CD4-positive, alpha-beta T cell treated with Interleukin-10 for 1 hour (primary cell): ENCODE measurements around the gene TMEM61.

Experiments
- DNase-seq: peaks from one replicate; pipeline ENCODE4 v3.0.0-alpha.2; 2020

Gene TMEM61

GRCh38 chr1:54986025-54986424 is 5.6 kb downstream of the TMEM61 start:
- no peak for DNase-seq

GRCh38 chr1:54986533-54986932 is 6.1 kb downstream of the TMEM61 start:
- DNase-seq: no peak

DNA sequence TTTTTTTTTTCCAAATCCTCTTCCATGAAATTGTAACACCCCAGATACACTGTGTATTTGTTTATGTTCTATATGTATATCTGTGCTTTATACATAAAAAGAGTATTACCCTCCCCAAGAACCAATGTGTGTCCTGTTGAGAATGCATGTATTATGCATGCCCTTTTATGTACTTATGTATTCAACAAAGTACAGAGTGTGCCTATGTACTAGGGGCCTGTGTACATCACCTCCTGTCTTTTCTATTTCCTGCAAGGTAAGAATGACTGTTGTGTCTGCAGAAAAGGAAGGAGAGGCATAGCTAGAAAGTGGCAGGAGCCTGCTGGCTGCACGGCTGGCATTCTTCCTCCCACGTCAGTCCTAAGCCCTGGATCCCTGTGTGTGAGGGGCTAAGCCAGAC is 7.0 kb downstream of the TMEM61 start:
- DNase-seq: no peak

DNA sequence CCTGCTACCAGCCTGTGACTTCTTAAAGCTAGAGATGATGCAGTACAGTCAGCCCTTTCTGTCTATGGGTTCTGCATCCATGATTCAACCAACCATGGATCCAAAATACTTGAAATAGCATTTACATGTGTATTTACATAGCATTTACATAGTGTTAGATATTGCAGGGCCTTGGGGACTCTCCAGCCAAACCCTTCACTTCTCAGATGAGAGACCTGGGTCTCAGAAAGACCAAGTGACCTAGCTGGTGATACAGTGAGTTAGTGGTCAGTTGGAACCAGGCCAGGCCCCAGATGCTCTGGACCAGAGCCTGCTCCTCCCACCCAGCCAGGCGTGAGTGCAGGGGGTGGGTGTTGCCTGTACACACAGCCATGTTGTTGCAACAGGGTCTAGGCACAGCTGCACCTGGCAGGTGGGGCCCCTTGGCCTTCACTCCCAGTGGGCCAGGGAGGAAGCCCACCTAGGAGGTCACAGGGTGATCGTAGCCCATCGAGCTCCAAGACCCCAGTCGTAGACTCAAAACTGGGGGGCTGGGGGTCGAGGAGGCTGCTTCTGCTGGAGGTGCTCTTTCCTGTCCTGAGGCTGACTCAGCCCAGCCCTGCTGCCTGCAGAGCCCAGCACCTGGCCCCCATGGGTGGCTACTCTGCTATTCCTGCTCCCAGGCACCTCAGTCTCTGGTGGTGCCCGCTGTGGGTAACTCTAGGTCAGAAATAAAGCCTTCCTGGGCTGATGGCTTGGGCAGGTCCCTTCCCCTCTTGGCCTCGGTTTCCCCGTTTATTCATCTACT is 7.7 kb downstream of the TMEM61 start:
- DNase-seq: no peak

DNA sequence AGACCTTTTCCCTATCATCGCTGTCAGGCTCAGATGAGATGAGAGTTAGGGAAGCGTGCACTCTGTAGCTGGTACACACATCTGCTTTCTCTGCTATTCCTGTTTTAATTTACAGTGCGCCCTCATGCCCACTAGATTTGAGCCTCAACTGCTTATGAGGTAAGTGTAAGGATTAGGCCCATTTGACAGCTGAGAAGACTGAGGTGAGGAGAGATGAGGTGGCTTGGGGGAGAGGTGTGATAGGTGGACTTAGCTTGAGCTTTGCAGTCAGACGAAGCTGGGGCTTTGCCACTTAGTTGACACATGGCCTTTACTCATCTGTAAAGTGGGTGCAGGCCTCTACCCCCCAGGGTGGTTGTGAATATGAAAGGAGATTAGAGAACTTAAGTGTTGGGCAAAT is 8.5 kb downstream of the TMEM61 start:
- no peak for DNase-seq

GRCh38 chr1:54989473-54989872 is 9.0 kb downstream of the TMEM61 start:
- DNase-seq: no peak

GRCh38 chr1:54989968-54990810 is 9.8 kb downstream of the TMEM61 start:
- no peak for DNase-seq

GRCh38 chr1:54990916-54991315 is 10.5 kb downstream of the TMEM61 start:
- no peak for DNase-seq

DNA sequence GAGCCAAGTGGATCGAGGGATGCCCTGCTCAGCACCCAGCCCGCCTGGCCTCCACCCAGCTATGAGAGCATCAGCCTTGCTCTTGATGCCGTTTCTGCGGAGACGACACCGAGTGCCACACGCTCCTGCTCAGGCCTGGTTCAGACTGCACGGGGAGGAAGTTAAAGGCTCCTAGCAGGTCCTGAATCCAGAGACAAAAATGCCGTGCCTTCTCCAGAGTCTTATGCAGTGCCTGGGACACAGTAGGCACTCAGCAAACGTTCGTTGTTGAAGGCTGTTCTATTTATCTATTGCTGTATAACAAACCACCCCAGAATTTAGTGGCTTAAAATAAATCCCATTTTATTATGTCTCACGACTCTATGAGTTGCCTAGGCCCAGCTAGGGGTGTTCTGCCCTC is 11.5 kb downstream of the TMEM61 start:
- no peak for DNase-seq

GRCh38 chr1:54993140-54993539 is 12.7 kb downstream of the TMEM61 start:
- no peak for DNase-seq

DNA sequence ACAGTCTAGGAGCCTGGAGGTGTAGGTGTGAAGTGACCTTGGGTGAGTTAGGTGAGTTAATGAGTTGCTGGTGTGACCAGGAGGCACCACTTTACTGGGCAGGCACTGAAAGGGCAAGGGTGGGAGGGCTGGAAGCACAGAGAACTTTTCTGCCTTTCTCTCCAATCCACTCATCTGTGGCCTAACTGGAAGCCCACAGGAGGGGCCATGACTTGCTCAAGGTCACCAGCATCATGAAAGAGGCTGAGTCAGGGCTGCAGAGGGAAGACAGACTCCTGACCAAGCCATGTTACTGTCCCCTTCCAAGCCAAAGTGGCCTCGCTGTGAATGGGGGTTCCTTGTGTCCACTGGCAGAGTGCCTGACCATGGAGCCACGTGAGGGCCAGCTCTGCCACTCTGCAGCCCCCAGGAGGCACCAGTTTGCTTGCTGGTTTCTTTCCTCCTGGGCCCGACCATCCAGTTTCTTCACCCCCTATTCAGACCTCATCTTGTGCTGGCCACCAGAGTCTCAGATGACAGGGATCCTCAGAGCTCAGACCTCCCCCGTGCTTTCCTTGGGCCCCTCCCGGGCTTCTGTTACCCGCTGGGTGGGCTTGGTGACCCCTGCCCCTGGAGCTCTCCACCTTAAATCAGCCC is 14.0 kb downstream of the TMEM61 start:
- no peak for DNase-seq

- no peak for DNase-seq
These were observed 14.8 kb downstream of the TMEM61 start for GRCh38 chr1:54995013-54995760.

- DNase-seq: peak; percentile 65
These were observed 15.4 kb downstream of the TMEM61 start for GRCh38 chr1:54995835-54996234.

DNA sequence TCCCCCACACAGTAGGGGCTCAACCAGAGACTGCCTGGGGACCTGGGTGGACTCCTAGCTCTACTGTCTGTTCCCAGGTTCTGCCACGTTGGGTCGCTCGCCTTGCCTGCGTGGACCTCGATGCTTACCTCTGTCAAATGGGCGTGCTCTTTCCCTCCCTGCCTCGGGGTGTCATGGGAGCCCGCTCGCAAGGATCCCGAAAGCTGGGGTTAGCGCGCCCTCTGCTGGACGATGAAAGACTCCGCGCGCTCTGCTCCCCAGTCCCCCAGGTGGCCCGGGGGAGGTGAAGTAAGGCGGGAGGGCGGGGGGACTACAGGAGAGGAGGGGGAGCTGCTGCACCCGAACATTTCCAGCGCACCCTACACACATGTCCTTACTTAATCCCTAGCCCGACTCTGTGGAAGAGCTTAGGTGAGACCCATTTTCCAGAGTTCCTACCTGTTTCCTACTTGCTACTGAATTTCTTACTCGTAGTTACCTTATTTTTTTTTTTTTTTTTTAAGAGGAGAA is 16.0 kb downstream of the TMEM61 start:
- DNase-seq: peak; percentile 83

DNA sequence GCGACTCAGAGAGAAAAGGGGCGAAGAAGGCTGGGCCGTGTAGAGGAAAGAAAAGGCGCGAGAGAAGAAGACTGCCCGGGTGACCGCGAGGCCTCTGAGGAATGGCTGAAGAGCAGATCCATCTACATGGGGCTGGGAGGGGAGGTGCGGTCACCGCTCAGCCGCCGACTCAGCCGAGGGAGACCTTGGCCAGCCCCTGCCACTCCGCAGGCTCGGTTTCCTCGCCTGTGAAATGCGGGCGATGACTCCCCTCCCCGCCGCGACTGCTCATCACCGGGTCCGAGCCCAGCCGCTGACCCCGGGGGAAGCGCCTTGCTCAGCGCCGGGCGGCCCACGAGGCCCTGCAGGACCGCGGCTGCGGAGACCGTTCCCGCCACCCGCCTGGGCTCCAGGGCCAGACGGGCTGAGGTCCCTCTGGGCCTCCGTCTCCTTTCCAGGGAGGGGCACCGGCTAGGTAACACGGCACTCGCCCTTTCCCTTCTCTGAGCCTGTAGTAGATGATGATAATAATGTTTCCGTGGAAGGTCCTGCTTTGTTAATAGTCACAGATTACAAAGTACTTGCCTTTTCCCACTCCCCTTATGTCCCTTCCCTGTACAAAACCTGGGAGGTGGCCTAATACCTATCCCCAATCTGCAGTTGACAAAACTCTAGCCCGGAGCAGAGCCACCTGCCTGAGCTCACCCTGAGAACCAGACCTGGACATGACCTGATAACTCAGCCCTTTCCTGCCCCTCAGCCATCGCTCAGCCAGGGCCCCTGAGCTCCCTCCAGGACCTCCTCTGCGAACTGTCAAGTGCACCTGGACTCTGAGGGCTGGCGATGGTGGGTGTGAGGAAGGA is 16.7 kb downstream of the TMEM61 start:
- no peak for DNase-seq

- no peak for DNase-seq
These were observed 17.2 kb downstream of the TMEM61 start for GRCh38 chr1:54997711-54997986.

DNA sequence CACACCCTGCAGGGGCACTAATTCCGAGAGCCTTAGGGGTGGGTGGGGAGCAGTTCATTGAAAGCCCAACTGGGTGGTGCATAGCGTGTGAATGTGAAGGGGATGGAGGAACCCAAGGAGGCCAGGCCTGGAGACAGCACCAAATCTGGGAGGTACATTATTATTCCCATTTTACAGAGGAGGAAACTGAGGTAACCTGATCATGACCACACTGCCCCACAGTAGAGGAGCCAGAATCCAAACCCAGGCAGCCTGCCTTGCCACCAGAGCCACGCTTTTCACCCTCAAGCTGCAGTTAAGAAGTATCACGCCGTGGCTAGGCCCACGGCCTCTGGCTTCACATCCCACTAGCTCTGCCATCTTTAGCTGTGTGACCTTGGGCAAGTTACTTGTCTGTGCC is 17.7 kb downstream of the TMEM61 start:
- no peak for DNase-seq

GRCh38 chr1:54998677-54999076 is 18.2 kb downstream of the TMEM61 start, which contains the start of gene BSND:
BSND (plus strand) TSS chr1:54998933; CDS start chr1:54999187, 254 bp downstream.
- DNase-seq: no peak

DNA sequence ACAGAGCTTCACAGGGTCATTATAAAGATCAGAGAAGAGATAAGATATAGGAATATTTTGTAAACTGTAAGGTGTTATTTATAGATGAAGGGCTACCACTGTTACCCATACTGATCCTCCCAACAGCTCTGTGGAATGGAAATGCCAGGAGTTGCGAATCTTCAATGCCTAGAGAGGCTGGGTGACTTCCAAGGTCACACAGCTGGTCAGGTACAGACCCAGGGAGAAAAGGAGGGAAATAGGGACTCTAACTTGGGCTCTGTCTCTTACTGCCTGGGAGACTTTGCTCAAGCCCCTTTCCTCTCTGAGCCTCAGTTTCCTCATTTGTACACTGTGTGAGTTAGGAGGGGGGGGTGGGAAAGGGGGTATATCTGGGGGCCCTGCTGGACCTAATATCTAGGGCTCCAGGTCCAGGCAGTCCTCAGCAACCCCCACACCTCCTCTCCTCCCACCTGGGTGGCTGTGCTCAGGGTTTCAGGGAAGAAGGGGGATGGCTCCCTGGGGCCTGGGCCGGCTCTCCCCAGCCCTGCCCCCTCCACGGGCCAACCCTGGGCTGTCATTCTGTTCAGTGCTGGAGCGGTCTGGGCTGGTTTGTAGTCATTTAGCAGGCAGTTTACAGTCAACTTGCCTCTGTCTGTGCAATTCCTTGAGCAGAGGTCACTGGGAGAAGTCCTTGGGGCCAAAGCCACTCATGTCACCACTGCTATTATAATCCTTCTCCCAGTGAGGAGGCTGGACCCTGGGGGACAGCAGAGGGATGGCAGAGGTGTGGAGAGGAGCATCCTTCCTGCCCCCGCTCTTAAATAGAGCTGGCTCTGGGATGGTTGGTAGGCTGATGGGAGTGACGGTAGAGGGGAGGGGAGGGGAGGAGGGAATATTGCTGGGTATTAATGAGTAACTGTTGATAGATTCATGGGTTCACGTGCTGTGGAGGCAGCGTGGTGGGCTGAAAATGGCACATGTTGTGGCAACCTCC is 20.0 kb downstream of the TMEM61 start:
- no peak for DNase-seq

DNA sequence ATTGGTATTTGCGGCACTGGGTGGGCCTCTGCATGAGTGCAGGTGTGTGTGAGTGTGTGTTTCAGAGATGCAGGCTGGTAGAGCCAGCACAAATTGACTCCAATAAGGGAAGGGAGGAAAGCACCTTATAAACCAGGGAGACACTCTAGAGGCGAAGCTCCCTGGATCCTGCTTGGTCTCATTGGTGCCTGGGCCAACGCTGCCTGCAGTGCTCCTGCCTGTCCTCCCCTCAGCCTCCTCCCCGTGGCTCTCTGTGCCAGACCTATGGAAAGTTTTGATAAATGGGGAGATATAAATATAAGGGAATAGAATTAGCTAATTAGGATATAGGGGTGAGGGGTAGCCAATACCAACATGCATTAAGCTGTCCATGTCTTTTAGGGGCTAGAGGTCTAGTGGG is 20.9 kb downstream of the TMEM61 start:
- DNase-seq: no peak

GRCh38 chr1:55002686-55003085 is 22.3 kb downstream of the TMEM61 start:
- DNase-seq: no peak
